ENCODE results near the gene SLC4A3. TPM values are rescaled to one million over a fixed set of nuclear protein-coding genes. Genes with fewer than 3 reads are reported as not detected.

SLC4A3 gene
- polyA plus RNA-seq, 1 of the 3 experiments (the other 2 are of a cell fraction) = 12.3 TPM

- H3K9ac ChIP-seq = no peak overlapping the region
- H3K9me2 ChIP-seq = no peaks in the 10 kb centered on the region
- H3K36me3 ChIP-seq (replicated peaks in 1 of 2; ENCODE audit: control insufficient read depth in 1 of 2, insufficient read depth in 2 of 2, low read length in 1 of 2) = no peaks in the 10 kb centered on the region
- no peak overlapping the region for H3K4me3 ChIP-seq (ENCODE audit: low read depth in 2 of 2, low read length in 1 of 2)
- no peaks in the 10 kb centered on the region for H4K20me1 ChIP-seq (ENCODE audit: insufficient read depth)
- no peaks in the 10 kb centered on the region for H3F3A ChIP-seq (replicated peaks; ENCODE audit: insufficient read depth)
- H3K4me2 ChIP-seq = no peak overlapping the region
- CTCF ChIA-PET = interaction anchor here (0.6 to 3.2 kb wide), 3 partner anchors 31 to 52 kb away, joined by 3 to 15 read pairs (median 7); no protein-coding TSS in a partner anchor
- H3K27ac ChIP-seq (ENCODE audit: low read depth in 2 of 2, low read length in 1 of 2) = no peak overlapping the region
- H3K27me3 ChIP-seq (ENCODE audit: insufficient read depth) = no peaks in the 10 kb centered on the region; the same call in 1 of the 2 replicates
- TF ChIP-seq PBX3 (IDR thresholded peaks at IDR 0.05) = no peak
- TF ChIP-seq EZH2phosphoT487 (IDR thresholded peaks at IDR 0.05; ENCODE audit: borderline replicate concordance, low read depth) = no peak
- TF ChIP-seq RCOR1 (IDR thresholded peaks at IDR 0.05; ENCODE audit: low read length) = no peak
- no peak for TF ChIP-seq FOXM1 (IDR thresholded peaks at IDR 0.05; ENCODE audit: low read depth)
- no peaks in the 10 kb centered on the region for H3K9me3 ChIP-seq
- no peak for DNase-seq
- no peaks in the 10 kb centered on the region for H3K4me1 ChIP-seq (ENCODE audit: control insufficient read depth in 1 of 2, insufficient read depth in 2 of 2, low read depth in 1 of 2, low read length in 1 of 2)
- no peak overlapping the region for H2AFZ ChIP-seq (ENCODE audit: low read depth)
- WGBS (ENCODE audit: low lambda C conversion rate) = 38% methylated on average over 4 of the region's 4 CpGs
- POLR2A ChIA-PET = no interaction called here
- no peaks in the 10 kb centered on the region for H3K79me2 ChIP-seq (ENCODE audit: insufficient read depth)
These were observed 36.3 kb upstream of the SLC4A3 start for GRCh38 chr2:219591091-219591490.

DNA sequence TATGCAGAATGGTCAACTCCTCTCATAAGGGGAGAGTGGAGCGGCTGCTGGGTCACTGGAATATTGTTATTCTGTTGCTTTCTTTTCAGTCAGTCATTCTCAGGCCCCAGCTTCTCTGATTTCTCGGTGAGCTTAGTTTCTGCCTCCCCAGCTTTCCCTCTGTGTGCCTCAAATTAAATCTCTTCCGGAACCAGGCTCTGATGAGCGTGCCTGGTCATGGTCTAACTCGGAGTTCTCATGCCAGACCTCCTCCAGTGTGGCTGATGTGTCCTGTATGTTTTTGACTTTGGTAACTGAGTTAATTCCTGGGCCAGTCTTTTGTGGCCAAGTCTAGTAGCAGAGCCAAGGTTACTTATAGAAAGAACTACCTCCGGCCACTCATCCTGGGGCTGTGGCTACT lies 34.7 kb upstream of the SLC4A3 start:
- Histone ChIP-seq H3F3A (replicated peaks; ENCODE audit: insufficient read depth) (peaks cover 8% of the 10 kb centered on the region), H3K9me3 (no peaks in the 10 kb centered on the region), H3K4me3 (ENCODE audit: low read depth in 2 of 2, low read length in 1 of 2) (no peak overlapping the region), H3K9me2 (no peaks in the 10 kb centered on the region), H3K36me3 (replicated peaks in 1 of 2; ENCODE audit: control insufficient read depth in 1 of 2, insufficient read depth in 2 of 2, low read length in 1 of 2) (no peaks in the 10 kb centered on the region), H2AFZ (ENCODE audit: low read depth) (no peak overlapping the region), H3K27ac (ENCODE audit: low read depth in 2 of 2, low read length in 1 of 2) (no peak overlapping the region), H3K79me2 (ENCODE audit: insufficient read depth) (no peaks in the 10 kb centered on the region), H3K4me2 (no peak overlapping the region), H3K4me1 (ENCODE audit: control insufficient read depth in 1 of 2, insufficient read depth in 2 of 2, low read depth in 1 of 2, low read length in 1 of 2) (peaks cover 0 to 4% of the 10 kb centered on the region in 2 experiments; a peak in 1 of 4 replicates), H4K20me1 (ENCODE audit: insufficient read depth) (no peaks in the 10 kb centered on the region), H3K9ac (no peak overlapping the region), H3K27me3 (ENCODE audit: insufficient read depth) (no peaks in the 10 kb centered on the region)
- ChIA-PET POLR2A (no interaction called here), CTCF (interaction anchor here (0.9 to 3.2 kb wide), 4 partner anchors 17 to 63 kb away, joined by 3 to 15 read pairs (median 8); no protein-coding TSS in a partner anchor)
- TF ChIP-seq FOXJ3 (CRISPR knock-in tag; IDR thresholded peaks at IDR 0.05) (no peak), TEAD4 (IDR thresholded peaks at IDR 0.05; ENCODE audit: borderline replicate concordance, insufficient read depth) (no peak), PBX3 (IDR thresholded peaks at IDR 0.05) (no peak), TCF12 (IDR thresholded peaks at IDR 0.05) (no peak), ELF1 (IDR thresholded peaks at IDR 0.05) (no peak), FOXM1 (IDR thresholded peaks at IDR 0.05; ENCODE audit: low read depth) (no peak), JUND (IDR thresholded peaks at IDR 0.05) (no peak), SIN3A (IDR thresholded peaks at IDR 0.05; ENCODE audit: borderline replicate concordance, low read depth, low read length) (no peak), RFX5 (IDR thresholded peaks at IDR 0.05; ENCODE audit: low read length) (no peak), RAD21 (IDR thresholded peaks at IDR 0.05; ENCODE audit: low read length) (no peak), EP300 (IDR thresholded peaks at IDR 0.05; ENCODE audit: borderline replicate concordance in 1 of 2, low read depth in 1 of 2, low read length in 1 of 2) (no peak), RCOR1 (IDR thresholded peaks at IDR 0.05; ENCODE audit: low read length) (no peak), CTCF (IDR thresholded peaks at IDR 0.05) (no peak), MAX (IDR thresholded peaks at IDR 0.05; ENCODE audit: low read depth) (no peak), MEF2A (IDR thresholded peaks at IDR 0.05; ENCODE audit: borderline replicate concordance, low read depth) (no peak), GATA2 (CRISPR knock-in tag; IDR thresholded peaks at IDR 0.05) (no peak)
- 74% methylated on average over 6 of the region's 6 CpGs for WGBS (ENCODE audit: low lambda C conversion rate)
- no peak for DNase-seq
